PC-9 (cell line): ENCODE results near the gene DNMT3L.
"Not testable (repeated sequence)": the region's sequence is repeated elsewhere in the genome, so short reads cannot be mapped to it uniquely, and the experiment has no call there.

ENCODE experiments used
- EZH2 ChIP-seq: fragments of 200-600 bp; sonication (generic); IDR thresholded peaks from 2 replicates; pipeline ENCODE4 v1.8.0; 2017; ENCODE audit warnings: antibody characterized with exemption, low read depth
- TF ChIP-seq, protein P1 (sequence below): fragments of 200-600 bp; sonication (generic); conservative IDR thresholded peaks from 2 replicates; pipeline ENCODE4 v1.6.1; 2017; ENCODE audit warnings: mixed run types, antibody characterized with exemption, mild to moderate bottlenecking, moderate library complexity

DNA sequence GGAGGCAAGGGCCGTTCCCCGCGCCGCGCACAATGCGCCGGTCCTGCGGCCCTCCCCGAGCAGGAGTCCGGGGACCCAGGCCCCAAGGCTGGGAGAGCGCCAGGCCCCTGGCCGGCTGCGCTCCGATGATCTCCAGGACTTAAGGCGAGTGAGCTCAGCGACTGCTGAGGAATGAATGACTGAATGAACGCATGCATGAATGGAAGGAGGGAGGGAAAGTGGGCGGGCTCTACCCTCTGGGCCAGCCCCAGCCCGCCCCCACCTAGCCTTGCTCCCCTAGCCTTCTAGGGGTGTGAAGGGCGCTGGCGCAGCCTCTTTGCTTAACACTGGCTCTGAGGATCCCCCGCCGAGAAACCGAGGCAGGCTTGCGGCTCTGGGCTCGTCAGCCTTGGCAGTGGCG, 20.4 kb downstream of the DNMT3L start:
- TF ChIP-seq, protein P1, sequence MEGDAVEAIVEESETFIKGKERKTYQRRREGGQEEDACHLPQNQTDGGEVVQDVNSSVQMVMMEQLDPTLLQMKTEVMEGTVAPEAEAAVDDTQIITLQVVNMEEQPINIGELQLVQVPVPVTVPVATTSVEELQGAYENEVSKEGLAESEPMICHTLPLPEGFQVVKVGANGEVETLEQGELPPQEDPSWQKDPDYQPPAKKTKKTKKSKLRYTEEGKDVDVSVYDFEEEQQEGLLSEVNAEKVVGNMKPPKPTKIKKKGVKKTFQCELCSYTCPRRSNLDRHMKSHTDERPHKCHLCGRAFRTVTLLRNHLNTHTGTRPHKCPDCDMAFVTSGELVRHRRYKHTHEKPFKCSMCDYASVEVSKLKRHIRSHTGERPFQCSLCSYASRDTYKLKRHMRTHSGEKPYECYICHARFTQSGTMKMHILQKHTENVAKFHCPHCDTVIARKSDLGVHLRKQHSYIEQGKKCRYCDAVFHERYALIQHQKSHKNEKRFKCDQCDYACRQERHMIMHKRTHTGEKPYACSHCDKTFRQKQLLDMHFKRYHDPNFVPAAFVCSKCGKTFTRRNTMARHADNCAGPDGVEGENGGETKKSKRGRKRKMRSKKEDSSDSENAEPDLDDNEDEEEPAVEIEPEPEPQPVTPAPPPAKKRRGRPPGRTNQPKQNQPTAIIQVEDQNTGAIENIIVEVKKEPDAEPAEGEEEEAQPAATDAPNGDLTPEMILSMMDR, result not testable (repeated sequence)
- TF ChIP-seq EZH2, result not testable (repeated sequence)
